ENCODE results near the gene TRIM77.
"Not testable (repeated sequence)": the region's sequence is repeated elsewhere in the genome, so short reads cannot be mapped to it uniquely, and the experiment has no call there.

DNA sequence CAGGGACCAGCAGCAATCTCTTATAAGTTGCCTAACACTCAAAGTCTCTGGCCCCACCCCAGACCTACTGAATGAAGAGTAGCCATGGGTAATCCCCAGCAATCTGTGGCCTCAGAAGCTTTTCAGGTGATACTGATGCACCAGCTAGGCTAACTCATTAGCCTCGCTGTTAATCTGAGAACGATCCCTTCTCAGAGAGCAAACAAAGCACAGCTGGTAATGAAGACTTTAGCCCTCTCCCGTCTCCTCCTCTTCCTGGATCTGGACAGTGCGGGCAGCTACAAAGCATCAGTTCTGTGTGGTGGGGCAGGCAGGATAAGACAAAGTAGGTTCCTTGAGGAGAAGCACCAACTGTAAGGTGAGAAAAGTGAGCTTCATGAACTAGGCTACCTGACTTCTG, 3.0 kb upstream of the TRIM77 start:
- TF ChIP-seq CTCF (conservative IDR thresholded peaks at IDR 0.05; ENCODE audit: low read depth, low read length); EZH2 (IDR thresholded peaks at IDR 0.05; ENCODE audit: borderline replicate concordance, low read depth, low read length, poor library complexity, severe bottlenecking): not testable (repeated sequence)

Measured in A673 (cell line).